GM19023 (cell line): ENCODE measurements around the gene ARHGEF4.

Experiments used
- ATAC-seq: cut with Tn5 transposase; IDR thresholded peaks from one replicate; pipeline ENCODE4 v1.9.1; 2021; ENCODE audit warnings: mild to moderate bottlenecking, moderate library complexity; ENCODE audit not compliant: unreplicated experiment

The ARHGEF4 gene

GRCh38 chr2:130836501-130837174 lies at the start of gene ARHGEF4:
ARHGEF4 (plus strand) TSS chr2:130836914; CDS start chr2:130836954, 40 bp downstream.
- ATAC-seq: no peak

- no peak for ATAC-seq
These were observed 48.9 kb upstream of the ARHGEF4 start for GRCh38 chr2:130787841-130788240.

- no peak for ATAC-seq
These were observed 46.4 kb upstream of the ARHGEF4 start for GRCh38 chr2:130790312-130790711.

GRCh38 chr2:130790804-130791616 lies 45.7 kb upstream of the ARHGEF4 start:
- no peak for ATAC-seq

- ATAC-seq: no peak
These were observed 45.1 kb upstream of the ARHGEF4 start for GRCh38 chr2:130791617-130791939.

GRCh38 chr2:130795431-130795830 lies 41.3 kb upstream of the ARHGEF4 start:
- no peak for ATAC-seq

GRCh38 chr2:130796290-130796689 lies 40.4 kb upstream of the ARHGEF4 start:
- ATAC-seq: no peak

GRCh38 chr2:130797493-130798435 lies 39.0 kb upstream of the ARHGEF4 start:
- peak; percentile 95 for ATAC-seq

- no peak for ATAC-seq
These were observed 38.1 kb upstream of the ARHGEF4 start for GRCh38 chr2:130798472-130799218.

GRCh38 chr2:130799295-130799694 lies 37.4 kb upstream of the ARHGEF4 start:
- ATAC-seq: no peak

GRCh38 chr2:130805613-130806012 lies 31.1 kb upstream of the ARHGEF4 start:
- ATAC-seq: no peak

- no peak for ATAC-seq
These were observed 30.3 kb upstream of the ARHGEF4 start for GRCh38 chr2:130806370-130806769.

- ATAC-seq: no peak
These were observed 28.9 kb upstream of the ARHGEF4 start for GRCh38 chr2:130807659-130808385.

- no peak for ATAC-seq
These were observed 28.0 kb upstream of the ARHGEF4 start for GRCh38 chr2:130808482-130809268.

- no peak for ATAC-seq
These were observed 26.2 kb upstream of the ARHGEF4 start for GRCh38 chr2:130810490-130810889.

GRCh38 chr2:130813722-130814121 lies 23.0 kb upstream of the ARHGEF4 start:
- ATAC-seq: no peak

GRCh38 chr2:130814931-130815680 lies 21.6 kb upstream of the ARHGEF4 start:
- ATAC-seq: no peak

GRCh38 chr2:130818809-130819208 lies 17.9 kb upstream of the ARHGEF4 start:
- no peak for ATAC-seq
